ENCODE results near the gene COL4A1. TPM values are rescaled to one million over a fixed set of nuclear protein-coding genes. Genes with fewer than 3 reads are reported as not detected.

COL4A1 gene
- total and polyA plus RNA-seq, 2 of the 13 experiments (the other 11 are each of a cell fraction or from before 2014, with no cell fraction given) = not detected

DNA sequence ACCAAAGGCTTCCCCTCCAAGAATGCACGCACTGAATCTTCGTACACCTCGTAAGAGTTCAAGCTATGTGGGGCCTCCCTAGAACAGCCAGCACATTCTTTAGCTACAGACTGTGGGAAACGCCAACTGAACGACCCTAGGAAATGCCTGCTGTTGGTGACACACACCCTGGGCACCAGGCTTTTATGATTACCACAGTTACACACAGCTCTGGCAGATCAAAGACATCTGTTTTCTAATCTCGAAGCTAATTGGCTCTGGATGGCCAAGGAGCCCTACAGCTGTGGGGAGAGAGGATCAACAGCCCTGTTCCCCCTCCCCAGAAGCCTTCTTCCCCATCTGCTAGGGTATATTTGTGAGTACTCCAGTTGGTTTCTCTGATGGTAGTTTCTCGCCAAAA lies 123.0 kb downstream of the COL4A1 start:
- 43% methylated on average over 2 of the region's 7 CpGs for WGBS (ENCODE audit: low lambda C conversion rate)
- Histone ChIP-seq H3K27me3 (ENCODE audit: control insufficient read depth in 1 of 2, insufficient read depth in 2 of 2, low read length in 2 of 2) (no peaks in the 10 kb centered on the region; a peak in 2 of 5 replicates), H3K36me3 (replicated peaks in 1 of 2; ENCODE audit: control insufficient read depth in 1 of 2, insufficient read depth in 2 of 2, low read length in 2 of 2) (no peaks in the 10 kb centered on the region), H2AFZ (ENCODE audit: low read length) (no peak overlapping the region), H3K9me3 (ENCODE audit: low read length) (no peaks in the 10 kb centered on the region), H3K4me1 (ENCODE audit: insufficient read depth, low read length) (no peaks in the 10 kb centered on the region), H4K20me1 (ENCODE audit: insufficient read depth, low read length) (no peaks in the 10 kb centered on the region), H3K4me3 (replicated peaks in 1 of 3; ENCODE audit: insufficient read depth in 1 of 3, low read depth in 2 of 3, low read length in 3 of 3) (no peak overlapping the region), H3K27ac (ENCODE audit: extremely low read length, insufficient read depth, low read length) (no peak overlapping the region), H3K79me2 (ENCODE audit: insufficient read depth, low read length) (no peaks in the 10 kb centered on the region), H3K4me2 (ENCODE audit: low read depth, low read length) (no peak overlapping the region), H3K9ac (ENCODE audit: insufficient read depth, low read depth, low read length) (no peak overlapping the region)
- BruUV-seq (replicated peaks) = no TSS peak
- DNase-seq (ENCODE audit: low spot score) = no peak
- ATAC-seq = no peak
- ChIA-PET CTCF (ENCODE audit: low intra/inter-chr PET ratio, low total read pairs) (no interaction called here), POLR2A (no interaction called here)
- intact Hi-C loops (cut with micrococcal nuclease; ENCODE audit: unreplicated experiment) (no loop called here), in situ Hi-C loops (cut with HindIII; ENCODE audit: extremely low pct_ligation_motif_present, low pct_unique_long_range_greater_than_20kb) (no loop called here)
- no peak for FAIRE-seq
- TF ChIP-seq MEIS2 (CRISPR knock-in tag; IDR thresholded peaks at IDR 0.05) (no peak), NCOA5 (CRISPR knock-in tag; IDR thresholded peaks at IDR 0.05) (no peak), NFKBIZ (CRISPR knock-in tag; IDR thresholded peaks at IDR 0.05) (no peak), ZKSCAN1 (IDR thresholded peaks at IDR 0.05; ENCODE audit: low read length) (no peak), HNRNPL (IDR thresholded peaks at IDR 0.05; ENCODE audit: low read depth, low read length) (no peak), ZNF550 (CRISPR knock-in tag; IDR thresholded peaks at IDR 0.05; ENCODE audit: borderline replicate concordance) (no peak)

- intact Hi-C loops (cut with micrococcal nuclease; ENCODE audit: unreplicated experiment) = no loop called here
Observed at GRCh38 chr13:110182461-110182860, 124.5 kb downstream of the COL4A1 start.

More at GRCh38 chr13:110182461-110182860, 124.5 kb downstream of the COL4A1 start:
- DNase-seq (ENCODE audit: low spot score) = no peak
- 23% methylated on average over 3 of the region's 9 CpGs for WGBS (ENCODE audit: low lambda C conversion rate)
- ATAC-seq = no peak
- Histone ChIP-seq H3K27me3 (ENCODE audit: control insufficient read depth in 1 of 2, insufficient read depth in 2 of 2, low read length in 2 of 2) (peaks cover 0 to 4% of the 10 kb centered on the region in 2 experiments; a peak in 1 of 5 replicates), H4K20me1 (ENCODE audit: insufficient read depth, low read length) (no peaks in the 10 kb centered on the region), H3K4me1 (ENCODE audit: insufficient read depth, low read length) (no peaks in the 10 kb centered on the region), H3K9ac (ENCODE audit: insufficient read depth, low read depth, low read length) (no peak overlapping the region), H3K36me3 (replicated peaks in 1 of 2; ENCODE audit: control insufficient read depth in 1 of 2, insufficient read depth in 2 of 2, low read length in 2 of 2) (no peaks in the 10 kb centered on the region), H3K9me3 (ENCODE audit: low read length) (no peaks in the 10 kb centered on the region), H3K4me3 (replicated peaks in 1 of 3; ENCODE audit: insufficient read depth in 1 of 3, low read depth in 2 of 3, low read length in 3 of 3) (no peak overlapping the region), H3K27ac (ENCODE audit: extremely low read length, insufficient read depth, low read length) (no peak overlapping the region), H3K79me2 (ENCODE audit: insufficient read depth, low read length) (no peaks in the 10 kb centered on the region), H3K4me2 (ENCODE audit: low read depth, low read length) (no peak overlapping the region), H2AFZ (ENCODE audit: low read length) (no peak overlapping the region)
- BruUV-seq (replicated peaks) = no TSS peak
- ChIA-PET POLR2A (no interaction called here), CTCF (ENCODE audit: low intra/inter-chr PET ratio, low total read pairs) (no interaction called here)
- no peak for FAIRE-seq
- in situ Hi-C loops (cut with HindIII; ENCODE audit: extremely low pct_ligation_motif_present, low pct_unique_long_range_greater_than_20kb) = no loop called here
- TF ChIP-seq FOXP4 (CRISPR knock-in tag; IDR thresholded peaks at IDR 0.05) (no peak), KAT2B (IDR thresholded peaks at IDR 0.05; ENCODE audit: borderline replicate concordance, low read depth, low read length) (no peak), NCOR1 (IDR thresholded peaks at IDR 0.05; ENCODE audit: borderline replicate concordance, low read length) (no peak)
